ENCODE data around the gene COL26A1.

Gene COL26A1

GRCh38 chr7:101410743-101411507, 48.2 kb downstream of the COL26A1 start:
- H3K4me3 ChIP-seq (replicated peaks in 1 of 2; ENCODE audit: low read depth in 2 of 2, low read length in 2 of 2) = no peak overlapping the region
- TF ChIP-seq, protein P1, sequence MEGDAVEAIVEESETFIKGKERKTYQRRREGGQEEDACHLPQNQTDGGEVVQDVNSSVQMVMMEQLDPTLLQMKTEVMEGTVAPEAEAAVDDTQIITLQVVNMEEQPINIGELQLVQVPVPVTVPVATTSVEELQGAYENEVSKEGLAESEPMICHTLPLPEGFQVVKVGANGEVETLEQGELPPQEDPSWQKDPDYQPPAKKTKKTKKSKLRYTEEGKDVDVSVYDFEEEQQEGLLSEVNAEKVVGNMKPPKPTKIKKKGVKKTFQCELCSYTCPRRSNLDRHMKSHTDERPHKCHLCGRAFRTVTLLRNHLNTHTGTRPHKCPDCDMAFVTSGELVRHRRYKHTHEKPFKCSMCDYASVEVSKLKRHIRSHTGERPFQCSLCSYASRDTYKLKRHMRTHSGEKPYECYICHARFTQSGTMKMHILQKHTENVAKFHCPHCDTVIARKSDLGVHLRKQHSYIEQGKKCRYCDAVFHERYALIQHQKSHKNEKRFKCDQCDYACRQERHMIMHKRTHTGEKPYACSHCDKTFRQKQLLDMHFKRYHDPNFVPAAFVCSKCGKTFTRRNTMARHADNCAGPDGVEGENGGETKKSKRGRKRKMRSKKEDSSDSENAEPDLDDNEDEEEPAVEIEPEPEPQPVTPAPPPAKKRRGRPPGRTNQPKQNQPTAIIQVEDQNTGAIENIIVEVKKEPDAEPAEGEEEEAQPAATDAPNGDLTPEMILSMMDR (IDR thresholded peaks at IDR 0.05; ENCODE audit: low read depth, low read length) = peak; percentile 90
- DNase-seq (ENCODE audit: low read depth in 2 of 2) = peak; percentile 25 to 30

GRCh38 chr7:101411508-101411874, 48.8 kb downstream of the COL26A1 start:
- no peak for DNase-seq (ENCODE audit: low read depth in 2 of 2)

GRCh38 chr7:101412976-101413375, 50.3 kb downstream of the COL26A1 start:
- DNase-seq (ENCODE audit: low read depth in 2 of 2) = no peak
- TF ChIP-seq, protein P1 (IDR thresholded peaks at IDR 0.05; ENCODE audit: low read depth, low read length) = no peak
- H3K4me3 ChIP-seq (replicated peaks in 1 of 2; ENCODE audit: low read depth in 2 of 2, low read length in 2 of 2) = no peak overlapping the region

More at GRCh38 chr7:101411508-101411874, 48.8 kb downstream of the COL26A1 start:
- H3K4me3 ChIP-seq (replicated peaks in 1 of 2; ENCODE audit: low read depth in 2 of 2, low read length in 2 of 2) = no peak overlapping the region
- TF ChIP-seq, protein P1 (IDR thresholded peaks at IDR 0.05; ENCODE audit: low read depth, low read length) = no peak

GRCh38 chr7:101418694-101419093, 56.0 kb downstream of the COL26A1 start:
- DNase-seq (ENCODE audit: low read depth in 2 of 2) = no peak
- no peak overlapping the region for H3K4me3 ChIP-seq (replicated peaks in 1 of 2; ENCODE audit: low read depth in 2 of 2, low read length in 2 of 2)
- TF ChIP-seq, protein P1 (IDR thresholded peaks at IDR 0.05; ENCODE audit: low read depth, low read length) = no peak

DNA sequence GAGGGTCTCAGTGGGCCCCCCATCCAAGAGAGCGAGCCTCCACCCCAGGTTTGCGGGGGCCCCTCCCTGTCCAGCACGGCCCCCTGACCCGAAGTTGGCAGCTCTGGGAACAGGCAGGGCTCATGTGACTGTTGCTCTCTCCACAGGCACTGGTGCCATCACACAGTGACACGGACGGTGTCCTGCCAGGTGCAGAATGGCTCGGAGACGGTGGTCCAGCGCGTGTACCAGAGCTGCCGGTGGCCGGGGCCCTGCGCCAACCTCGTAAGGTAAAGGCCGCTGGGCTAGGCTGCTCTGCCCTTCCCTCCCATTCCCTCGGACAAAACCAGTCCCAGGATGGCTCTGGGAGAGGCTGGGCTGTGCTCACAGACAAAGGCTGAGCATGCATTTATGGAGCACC, 57.2 kb downstream of the COL26A1 start:
- DNase-seq (ENCODE audit: low read depth in 2 of 2) = no peak
- no peak overlapping the region for H3K4me3 ChIP-seq (replicated peaks in 1 of 2; ENCODE audit: low read depth in 2 of 2, low read length in 2 of 2)
- TF ChIP-seq, protein P1 (IDR thresholded peaks at IDR 0.05; ENCODE audit: low read depth, low read length) = no peak

DNA sequence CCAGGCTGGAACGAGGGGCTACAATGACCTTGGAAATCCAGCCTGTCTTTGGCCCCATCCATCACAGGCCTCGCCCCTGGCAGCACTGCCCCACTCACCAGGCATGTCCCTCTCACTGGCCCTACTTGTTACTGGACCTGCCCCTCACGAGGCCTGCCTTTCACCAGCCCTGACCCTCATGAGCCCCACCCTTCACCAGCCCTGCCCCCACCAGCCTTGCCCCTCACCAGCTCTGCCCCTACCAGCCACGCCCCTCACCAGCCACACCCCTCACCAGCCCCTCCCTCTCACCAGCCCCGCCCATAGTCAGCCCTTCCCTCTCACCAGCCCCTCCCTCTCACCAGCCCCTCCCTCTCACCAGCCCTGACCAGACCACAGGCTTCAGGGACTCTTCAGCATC, 57.8 kb downstream of the COL26A1 start:
- TF ChIP-seq, protein P1 (IDR thresholded peaks at IDR 0.05; ENCODE audit: low read depth, low read length) = no peak
- H3K4me3 ChIP-seq (replicated peaks in 1 of 2; ENCODE audit: low read depth in 2 of 2, low read length in 2 of 2) = no peak overlapping the region
- no peak for DNase-seq (ENCODE audit: low read depth in 2 of 2)
